ENCODE data around the gene RYK.

The RYK gene

GRCh38 chr3:134146666-134147065 lies 104.0 kb downstream of the RYK start:
- no peak for DNase-seq

- no peak for DNase-seq
Measured at GRCh38 chr3:134145183-134145582, 105.5 kb downstream of the RYK start.

- no peak for DNase-seq
Measured at GRCh38 chr3:134144694-134145093, 106.0 kb downstream of the RYK start.

- DNase-seq: no peak
Measured at GRCh38 chr3:134143828-134144401, 106.7 kb downstream of the RYK start.

- no peak for DNase-seq
Measured at GRCh38 chr3:134136604-134137003, 114.1 kb downstream of the RYK start.

- no peak for DNase-seq
Measured at GRCh38 chr3:134134698-134135415, 115.8 kb downstream of the RYK start.

- DNase-seq: no peak
Measured at GRCh38 chr3:134134240-134134639, 116.4 kb downstream of the RYK start.

- no peak for DNase-seq
Measured at GRCh38 chr3:134132961-134133360, 117.7 kb downstream of the RYK start.

GRCh38 chr3:134126153-134126552 lies 124.5 kb downstream of the RYK start:
- no peak for DNase-seq

GRCh38 chr3:134114726-134115125 lies 135.9 kb downstream of the RYK start:
- no peak for DNase-seq

- DNase-seq: no peak
Measured at GRCh38 chr3:134111616-134112015, 139.0 kb downstream of the RYK start.

GRCh38 chr3:134110963-134111362 lies 139.7 kb downstream of the RYK start:
- DNase-seq: no peak

Measured in hematopoietic multipotent progenitor cell treated with erythropoietin and hydrocortisone succinate and interleukin-3 and kit ligand, for 8 days (in vitro differentiated cells).